Measurements from ENCODE around the gene OR5H15.

GRCh38 chr3:98140531-98140930, 26.0 kb upstream of the OR5H15 start:
- TF ChIP-seq EHMT2 (IDR thresholded peaks at IDR 0.05; ENCODE audit: low read depth) (no peak), KDM1A (IDR thresholded peaks at IDR 0.05; ENCODE audit: low read depth) (no peak), CTCF (IDR thresholded peaks at IDR 0.05) (no peak), MAFK (IDR thresholded peaks at IDR 0.05; ENCODE audit: partially characterized antibody) (no peak), EP300 (IDR thresholded peaks at IDR 0.05) (no peak), ESRRA (IDR thresholded peaks at IDR 0.05; ENCODE audit: borderline replicate concordance, low read length) (no peak), TP53 (CRISPR knock-in tag; IDR thresholded peaks at IDR 0.05) (no peak)
